ENCODE results near the gene TCF12. TPM values are rescaled to one million over a fixed set of nuclear protein-coding genes. Genes with fewer than 3 reads are reported as not detected.

The TCF12 gene
- total RNA-seq, 4 donors from 2014 or later, result 108 to 177 (median 148) TPM

DNA sequence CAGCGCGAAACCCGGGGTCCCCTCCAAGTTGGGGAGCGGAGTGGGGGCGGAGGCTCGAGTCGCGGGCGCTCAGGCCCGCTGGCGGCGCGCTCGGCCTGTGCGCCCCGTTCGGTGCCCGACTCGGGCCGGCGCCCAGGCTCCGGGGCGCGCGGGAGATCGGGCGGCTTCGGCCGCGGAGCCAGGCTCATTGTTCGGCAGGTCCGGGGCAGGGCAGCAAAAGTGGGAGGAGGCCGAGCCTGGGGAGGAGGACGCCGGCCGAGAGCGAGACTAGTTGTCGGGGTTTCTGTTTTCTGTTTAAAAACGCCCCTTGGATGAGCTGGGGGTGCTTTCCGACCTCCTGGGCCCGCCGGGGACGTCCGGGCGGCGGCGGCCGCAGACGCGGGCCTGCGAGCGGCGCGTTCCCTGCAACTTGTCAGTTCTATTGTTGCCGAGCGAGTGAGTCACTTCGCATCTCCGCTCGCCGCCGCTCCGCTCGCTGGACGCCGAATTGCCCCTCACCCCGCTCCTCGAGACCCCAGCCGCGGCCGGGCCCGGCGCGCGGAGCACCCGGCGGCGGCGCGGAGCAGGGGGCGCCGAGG is 676 bp downstream of the TCF12 start:
- H3K36me3 ChIP-seq, result no peaks in the 10 kb centered on the region
- no peaks in the 10 kb centered on the region for H3K9me3 ChIP-seq
- peak overlapping the region; percentile 96 to 100 (median 98) for H3K4me3 ChIP-seq
- peak in 1 of 2 donors; percentile 52 for TF ChIP-seq POLR2AphosphoS5 (IDR thresholded peaks at IDR 0.05)
- TF ChIP-seq POLR2A (IDR thresholded peaks at IDR 0.05; ENCODE audit: low read depth), result no peak
- H3K27me3 ChIP-seq, result no peaks in the 10 kb centered on the region
- intact Hi-C loops (cut with DNase I), result loop anchor here (5.0 to 10.0 kb wide), 3 partner anchors 218 to 386 kb away; no protein-coding TSS in a partner anchor
- peak overlapping the region; percentile 96 to 98 (median 97) for H3K27ac ChIP-seq (replicated peaks in 1 of 4)
- H3K4me1 ChIP-seq, result peaks cover 36 to 64% (median 61%) of the 10 kb centered on the region in 4 donors
- DNase-seq (ENCODE audit: extremely low spot score), result no peak
- WGBS, result 0% methylated on average over 5 of the region's 81 CpGs

DNA sequence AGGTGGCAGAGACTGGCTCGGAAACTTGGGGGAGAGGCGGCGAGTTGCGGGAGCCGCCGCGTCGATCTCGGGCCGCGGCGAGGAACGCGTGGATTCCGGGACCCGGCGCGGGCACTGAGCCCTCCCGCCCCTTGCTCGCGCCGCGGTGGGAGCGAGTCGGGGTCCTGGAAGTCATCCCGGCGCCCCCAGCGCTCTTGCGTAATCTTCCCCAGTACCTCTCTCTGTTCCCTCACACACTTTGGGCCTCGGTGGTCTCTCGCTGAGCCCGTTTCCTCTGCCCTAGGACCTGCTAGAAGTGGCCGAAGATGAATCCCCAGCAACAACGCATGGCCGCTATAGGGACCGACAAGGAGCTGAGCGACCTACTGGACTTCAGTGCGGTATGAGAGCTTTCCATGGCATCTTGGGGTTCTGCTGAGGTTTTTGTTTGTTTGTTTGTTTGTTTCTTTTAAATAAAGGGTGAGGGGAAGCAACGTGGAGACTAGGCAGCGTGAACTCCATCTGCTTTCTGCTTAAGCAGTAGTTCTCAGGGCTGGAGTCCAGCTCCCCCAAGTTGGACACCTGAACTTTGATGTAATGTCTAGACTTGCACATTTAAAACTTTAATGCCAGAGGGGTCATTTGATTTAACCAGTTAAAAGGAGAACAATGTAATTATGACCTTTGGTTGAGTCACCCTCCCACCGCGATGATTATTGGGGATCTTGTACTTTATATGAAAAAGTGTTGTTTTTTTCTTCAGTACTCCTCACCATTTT is 1.3 kb downstream of the TCF12 start:
- TF ChIP-seq, protein P1, sequence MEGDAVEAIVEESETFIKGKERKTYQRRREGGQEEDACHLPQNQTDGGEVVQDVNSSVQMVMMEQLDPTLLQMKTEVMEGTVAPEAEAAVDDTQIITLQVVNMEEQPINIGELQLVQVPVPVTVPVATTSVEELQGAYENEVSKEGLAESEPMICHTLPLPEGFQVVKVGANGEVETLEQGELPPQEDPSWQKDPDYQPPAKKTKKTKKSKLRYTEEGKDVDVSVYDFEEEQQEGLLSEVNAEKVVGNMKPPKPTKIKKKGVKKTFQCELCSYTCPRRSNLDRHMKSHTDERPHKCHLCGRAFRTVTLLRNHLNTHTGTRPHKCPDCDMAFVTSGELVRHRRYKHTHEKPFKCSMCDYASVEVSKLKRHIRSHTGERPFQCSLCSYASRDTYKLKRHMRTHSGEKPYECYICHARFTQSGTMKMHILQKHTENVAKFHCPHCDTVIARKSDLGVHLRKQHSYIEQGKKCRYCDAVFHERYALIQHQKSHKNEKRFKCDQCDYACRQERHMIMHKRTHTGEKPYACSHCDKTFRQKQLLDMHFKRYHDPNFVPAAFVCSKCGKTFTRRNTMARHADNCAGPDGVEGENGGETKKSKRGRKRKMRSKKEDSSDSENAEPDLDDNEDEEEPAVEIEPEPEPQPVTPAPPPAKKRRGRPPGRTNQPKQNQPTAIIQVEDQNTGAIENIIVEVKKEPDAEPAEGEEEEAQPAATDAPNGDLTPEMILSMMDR (IDR thresholded peaks at IDR 0.05), result no peak
- TF ChIP-seq POLR2A (IDR thresholded peaks at IDR 0.05; ENCODE audit: low read depth) (no peak), POLR2AphosphoS5 (IDR thresholded peaks at IDR 0.05) (no peak), EP300 (IDR thresholded peaks at IDR 0.05) (no peak)
- Histone ChIP-seq H3K4me1 (peaks cover 38 to 71% (median 64%) of the 10 kb centered on the region in 4 donors), H3K27me3 (no peaks in the 10 kb centered on the region), H3K9me3 (no peaks in the 10 kb centered on the region), H3K27ac (replicated peaks in 1 of 4) (peak overlapping the region; percentile 96 to 98 (median 97)), H3K36me3 (no peaks in the 10 kb centered on the region), H3K4me3 (peak overlapping the region; percentile 96 to 100 (median 98))
- DNase-seq (ENCODE audit: extremely low spot score), result no peak
- intact Hi-C loops (cut with DNase I), result loop anchor here (5.0 to 10.0 kb wide), 3 partner anchors 218 to 385 kb away; no protein-coding TSS in a partner anchor
- 6% methylated on average over 13 of the region's 42 CpGs for WGBS

DNA sequence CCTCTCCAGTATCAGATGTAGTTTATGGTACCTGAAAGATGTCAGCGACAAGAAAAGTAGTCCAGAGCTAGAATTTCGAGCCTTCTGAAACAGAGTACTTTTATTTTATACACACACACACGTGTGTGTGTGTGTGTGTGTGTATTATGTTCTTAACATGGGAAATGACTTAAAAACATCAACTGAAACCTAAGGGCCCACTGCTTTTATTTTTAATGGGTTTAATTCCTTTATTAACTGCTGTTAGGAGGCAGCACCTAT is 1.9 kb downstream of the TCF12 start:
- peak overlapping the region in 2 of 4 donors; percentile 96 to 97 for H3K27ac ChIP-seq (replicated peaks in 1 of 4)
- no peaks in the 10 kb centered on the region for H3K27me3 ChIP-seq
- H3K4me1 ChIP-seq, result peaks cover 38 to 76% (median 69%) of the 10 kb centered on the region in 4 donors
- H3K36me3 ChIP-seq, result no peaks in the 10 kb centered on the region
- H3K4me3 ChIP-seq, result peak overlapping the region; percentile 96 to 100 (median 98)
- H3K9me3 ChIP-seq, result no peaks in the 10 kb centered on the region
- intact Hi-C loops (cut with DNase I), result no loop called here
- DNase-seq (ENCODE audit: extremely low spot score), result no peak
- TF ChIP-seq POLR2A (IDR thresholded peaks at IDR 0.05; ENCODE audit: low read depth) (no peak), EP300 (IDR thresholded peaks at IDR 0.05) (no peak), POLR2AphosphoS5 (IDR thresholded peaks at IDR 0.05) (no peak)
- TF ChIP-seq, protein P1 (IDR thresholded peaks at IDR 0.05), result no peak
- 9% methylated on average over 3 of the region's 3 CpGs for WGBS

DNA sequence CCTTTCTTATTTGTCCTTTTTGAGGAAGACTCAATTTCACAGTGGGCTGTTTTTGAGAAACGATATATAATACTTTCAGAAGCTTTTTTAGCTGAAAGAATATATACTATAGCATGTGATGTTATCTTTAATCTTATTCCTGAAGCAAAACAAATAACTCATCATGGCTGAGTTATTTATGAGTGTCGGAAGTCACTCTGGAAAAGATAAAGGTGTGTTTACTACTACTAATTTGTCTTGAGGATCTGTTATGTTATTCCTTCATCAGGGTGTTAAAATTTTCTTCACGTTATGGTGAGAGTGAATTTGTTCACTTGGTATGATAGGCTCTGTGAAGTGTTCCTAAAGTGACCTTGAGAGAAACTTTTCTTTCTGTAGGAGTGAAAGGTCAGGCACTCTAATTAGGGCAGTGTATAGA is 4.7 kb downstream of the TCF12 start:
- TF ChIP-seq EP300 (IDR thresholded peaks at IDR 0.05), result no peak
- TF ChIP-seq POLR2AphosphoS5 (IDR thresholded peaks at IDR 0.05), result no peak
- no peak for TF ChIP-seq POLR2A (IDR thresholded peaks at IDR 0.05; ENCODE audit: low read depth)
- TF ChIP-seq, protein P1 (IDR thresholded peaks at IDR 0.05), result no peak
- no peak for DNase-seq (ENCODE audit: extremely low spot score)
- no peak overlapping the region for H3K27ac ChIP-seq (replicated peaks in 1 of 4)
- no peaks in the 10 kb centered on the region for H3K27me3 ChIP-seq
- intact Hi-C loops (cut with DNase I), result no loop called here
- H3K4me3 ChIP-seq, result no peak overlapping the region
- H3K4me1 ChIP-seq, result peaks cover 40 to 85% (median 76%) of the 10 kb centered on the region in 4 donors
- peaks cover 0 to 4% (median 0%) of the 10 kb centered on the region in 4 donors for H3K36me3 ChIP-seq
- H3K9me3 ChIP-seq, result no peaks in the 10 kb centered on the region
- WGBS, result 74% methylated on average over 3 of the region's 3 CpGs

DNA sequence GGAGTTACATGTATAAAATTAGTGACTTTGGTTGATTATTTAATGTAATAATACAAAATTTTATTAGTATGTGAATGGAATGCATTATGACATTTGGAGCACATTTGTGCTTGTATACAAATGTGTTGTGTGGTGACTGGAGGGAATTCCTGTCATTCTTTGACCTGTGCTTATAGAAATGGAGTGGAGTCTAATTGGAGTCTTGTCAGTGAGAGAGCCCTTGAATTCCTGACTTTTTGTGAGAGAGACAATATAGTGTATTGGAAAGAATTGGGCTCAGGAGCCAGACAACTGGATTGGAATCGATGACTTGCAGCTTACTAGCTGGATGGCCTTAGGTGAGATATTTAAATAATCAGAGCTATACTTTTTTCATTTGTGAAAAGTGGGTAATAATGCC is 9.4 kb downstream of the TCF12 start:
- Histone ChIP-seq H3K9me3 (no peaks in the 10 kb centered on the region), H3K27me3 (no peaks in the 10 kb centered on the region), H3K36me3 (peaks cover 0 to 4% (median 0%) of the 10 kb centered on the region in 4 donors), H3K27ac (replicated peaks in 1 of 4) (no peak overlapping the region), H3K4me1 (peaks cover 66 to 100% (median 92%) of the 10 kb centered on the region in 4 donors), H3K4me3 (no peak overlapping the region)
- 100% methylated on average over 1 of the region's 1 CpG for WGBS
- intact Hi-C loops (cut with DNase I), result no loop called here
- DNase-seq (ENCODE audit: extremely low spot score), result no peak
- TF ChIP-seq POLR2A (IDR thresholded peaks at IDR 0.05; ENCODE audit: low read depth) (no peak), EP300 (IDR thresholded peaks at IDR 0.05) (no peak), POLR2AphosphoS5 (IDR thresholded peaks at IDR 0.05) (no peak)
- TF ChIP-seq, protein P1 (IDR thresholded peaks at IDR 0.05), result no peak

All from esophagus muscularis mucosa (tissue), 4 donors.